ENCODE measurements around the gene DGKI.
A peak's percentile ranks its signal among the peaks of the same experiment; 100 is the strongest.

The DGKI gene

GRCh38 chr7:137390076-137390475 lies 456.7 kb downstream of the DGKI start:
- TF ChIP-seq CTCF (conservative IDR thresholded peaks at IDR 0.05; ENCODE audit: low read length) = no peak
- H3K4me3 ChIP-seq (ENCODE audit: low read length) = no peak overlapping the region
- no peak for DNase-seq (ENCODE audit: low read depth)

GRCh38 chr7:137388916-137389315 lies 457.9 kb downstream of the DGKI start:
- no peak for TF ChIP-seq CTCF (conservative IDR thresholded peaks at IDR 0.05; ENCODE audit: low read length)
- H3K4me3 ChIP-seq (ENCODE audit: low read length) = no peak overlapping the region
- peak; percentile 10 for DNase-seq (ENCODE audit: low read depth)

- TF ChIP-seq CTCF (conservative IDR thresholded peaks at IDR 0.05; ENCODE audit: low read length) = no peak
- H3K4me3 ChIP-seq (ENCODE audit: low read length) = no peak overlapping the region
- DNase-seq (ENCODE audit: low read depth) = no peak
Measured at GRCh38 chr7:137386966-137387365, 459.8 kb downstream of the DGKI start.

- no peak for DNase-seq (ENCODE audit: low read depth)
- TF ChIP-seq CTCF (conservative IDR thresholded peaks at IDR 0.05; ENCODE audit: low read length) = no peak
- no peak overlapping the region for H3K4me3 ChIP-seq (ENCODE audit: low read length)
Measured at GRCh38 chr7:137381045-137381444, 465.7 kb downstream of the DGKI start.

GRCh38 chr7:137373507-137373906 lies 473.3 kb downstream of the DGKI start:
- no peak for TF ChIP-seq CTCF (conservative IDR thresholded peaks at IDR 0.05; ENCODE audit: low read length)
- DNase-seq (ENCODE audit: low read depth) = no peak
- H3K4me3 ChIP-seq (ENCODE audit: low read length) = no peak overlapping the region

- H3K4me3 ChIP-seq (ENCODE audit: low read length) = no peak overlapping the region
- DNase-seq (ENCODE audit: low read depth) = no peak
- no peak for TF ChIP-seq CTCF (conservative IDR thresholded peaks at IDR 0.05; ENCODE audit: low read length)
Measured at GRCh38 chr7:137371616-137372015, 475.2 kb downstream of the DGKI start.

- H3K4me3 ChIP-seq (ENCODE audit: low read length) = no peak overlapping the region
- DNase-seq (ENCODE audit: low read depth) = no peak
- no peak for TF ChIP-seq CTCF (conservative IDR thresholded peaks at IDR 0.05; ENCODE audit: low read length)
Measured at GRCh38 chr7:137366995-137367394, 479.8 kb downstream of the DGKI start.
